GM19023 (cell line): ENCODE data around the gene SPTBN5.
"Not testable (repeated sequence)": the region's sequence is repeated elsewhere in the genome, so short reads cannot be mapped to it uniquely, and the experiment has no call there.

Experiments
- ATAC-seq: cut with Tn5 transposase; IDR thresholded peaks from one replicate; pipeline ENCODE4 v1.9.1; 2021; ENCODE audit warnings: mild to moderate bottlenecking, moderate library complexity; ENCODE audit not compliant: unreplicated experiment

Gene SPTBN5

GRCh38 chr15:41849204-41849603 lies 44.6 kb downstream of the SPTBN5 start:
- no peak for ATAC-seq

- no peak for ATAC-seq
Measured at GRCh38 chr15:41848631-41849030, 45.2 kb downstream of the SPTBN5 start.

- no peak for ATAC-seq
Measured at GRCh38 chr15:41847981-41848380, 45.9 kb downstream of the SPTBN5 start.

- ATAC-seq, result no peak
Measured at GRCh38 chr15:41847206-41847605, 46.6 kb downstream of the SPTBN5 start.

GRCh38 chr15:41844814-41845213 lies 49.0 kb downstream of the SPTBN5 start:
- ATAC-seq, result no peak

GRCh38 chr15:41843571-41843970 lies 50.3 kb downstream of the SPTBN5 start:
- ATAC-seq, result no peak

- no peak for ATAC-seq
Measured at GRCh38 chr15:41842229-41842628, 51.6 kb downstream of the SPTBN5 start.

- ATAC-seq, result no peak
Measured at GRCh38 chr15:41841131-41841530, 52.7 kb downstream of the SPTBN5 start.

GRCh38 chr15:41840673-41841072 lies 53.2 kb downstream of the SPTBN5 start:
- no peak for ATAC-seq

- no peak for ATAC-seq
Measured at GRCh38 chr15:41839781-41840491, 53.9 kb downstream of the SPTBN5 start.

GRCh38 chr15:41838400-41838897 lies 55.4 kb downstream of the SPTBN5 start, which contains the start of gene PLA2G4B:
Gene PLA2G4B (plus strand): TSS chr15:41838847. CDS start chr15:41838914, 67 bp downstream.
- ATAC-seq, result no peak

GRCh38 chr15:41836713-41837454 lies 57.0 kb downstream of the SPTBN5 start:
- no peak for ATAC-seq

GRCh38 chr15:41836073-41836472 lies 57.8 kb downstream of the SPTBN5 start:
- ATAC-seq, result no peak

GRCh38 chr15:41834096-41834495 lies 59.8 kb downstream of the SPTBN5 start:
- no peak for ATAC-seq

- ATAC-seq, result no peak
Measured at GRCh38 chr15:41832875-41833274, 61.0 kb downstream of the SPTBN5 start.

- ATAC-seq, result no peak
Measured at GRCh38 chr15:41832208-41832607, 61.6 kb downstream of the SPTBN5 start.

- not testable (repeated sequence) for ATAC-seq
Measured at GRCh38 chr15:41831291-41831690, 62.6 kb downstream of the SPTBN5 start.

- ATAC-seq, result no peak
Measured at GRCh38 chr15:41829959-41830646, 63.8 kb downstream of the SPTBN5 start.

- no peak for ATAC-seq
Measured at GRCh38 chr15:41828807-41829141, 65.1 kb downstream of the SPTBN5 start.

- peak; percentile 74 for ATAC-seq
Measured at GRCh38 chr15:41827880-41828806, 65.7 kb downstream of the SPTBN5 start, which contains the start of gene JMJD7. Gene JMJD7 (plus strand): TSS chr15:41828092. CDS start chr15:41828125, 33 bp downstream.
